Pancreas (tissue), 10 donors: Measurements from ENCODE around the gene ITPK1. TPM values are rescaled to one million over a fixed set of nuclear protein-coding genes. Genes with fewer than 3 reads are reported as not detected.

Experiments
- ATAC-seq, 4 donors: fragments of 200-7000 bp; cut with Tn5 transposase; one replicate each; pipeline versions ENCODE4 v1.8.0 to v1.9.1; 2020; ENCODE audit warnings: mild to moderate bottlenecking in 4 of 4, moderate library complexity in 4 of 4
- DNase-seq, 6 donors: peaks; one replicate each; pipeline ENCODE4 v3.0.0-alpha.2; 2020
- FAIRE-seq: peaks from 2 replicates; lab custom pipeline; 2012; peaks lifted over from hg19 to GRCh38; lab: Jason Lieb, UNC
- H3K27ac ChIP-seq, 4 donors: fragments of 200-600 bp; sonication (generic); 1 replicate in 3 of 4; 2 replicates in 1 of 4; pipeline versions ENCODE4 v1.5.0 to v1.8.0; 2020
- H3K27me3 ChIP-seq, 4 donors: fragments of 200-600 bp; one replicate each; pipeline ENCODE4 v1.8.0; 2021
- H3K36me3 ChIP-seq, 3 donors: fragments of 200-600 bp; sonication (generic) in 1 of 3; one replicate each; pipeline versions ENCODE4 v1.5.0 to v1.8.0; 2020 to 2021
- H3K4me1 ChIP-seq, 3 donors: fragments of 200-600 bp; one replicate each; pipeline ENCODE4 v1.8.0; 2021
- H3K4me3 ChIP-seq, 4 donors: fragments of 200-600 bp; sonication (generic) in 2 of 4; one replicate each; pipeline versions ENCODE4 v1.5.0 to v1.8.0; 2020 to 2021
- H3K9me3 ChIP-seq, 4 donors: fragments of 200-600 bp; one replicate each; pipeline ENCODE4 v1.8.0; 2021
- CTCF ChIP-seq, 4 donors: fragments of 200-600 bp; sonication (generic) in 3 of 4; IDR thresholded peaks; one replicate each; pipeline versions ENCODE4 v1.5.0 to v1.8.0; 2021; ENCODE audit warnings: antibody characterized with exemption in 4 of 4
- WGBS, 2 donors: extraction: QIAGEN DNeasy Blood & Tissue Kit; methylation state at CpG; one replicate each; pipeline ENCODE4 v1.1.7; 2013; 5-methylcytosine and 5-hydroxymethylcytosine counted together
- intact Hi-C, 3 donors: fragments of 100-400 bp; cut with DNase I; formaldehyde crosslinking; loops; one replicate each; pipeline versions ENCODE4 v1.11.1 to v1.14.2; 2022
- polyA plus RNA-seq, 2 donors: library from polyadenylated mRNA; stranded (reverse); fragments of 200-250 nt; gene quantifications; one replicate each; pipeline ENCODE4 v1.2.3, GENCODE V29; 2013
- total RNA-seq, 6 donors: library from RNA; stranded (reverse); fragmentation: NEBNext Ultra II Directional in 4 of 6; extraction: Animal tissue kit (Norgen Biotek cat#: 25700) in 4 of 6; gene quantifications; one replicate each; pipeline versions ENCODE4 v1.2.1 to v1.2.4, GENCODE V29; 2021 to 2023
- donor health status: healthy with polysubstance abuse.
- donor health status: DM: no; HTN: no; CAD: no; lungs with moderate emphysema.
- donor health status: DM: no; HTN: no; CAD: no.
- donor health status: control.
- donor health status: control.
- donor health status: Bipolar disorder and iron deficiency.
- donor health status: DM: yes; HTN: yes; CAD: no.
- donor health status: DM: no; HTN: no; CAD: no.
- donor health status: DM: no; HTN: no; CAD: no.
- donor health status: DM: yes; HTN: yes; CAD: no.

The ITPK1 gene
- total and polyA plus RNA-seq, 8 donors = 23.2 to 38.3 (median 33.0) TPM

GRCh38 chr14:93011650-93012325 is 103.9 kb downstream of the ITPK1 start:
- WGBS, 2 donors = 88 to 91% methylated on average over 22 of the region's 22 CpGs
- H3K4me3 ChIP-seq = no peak overlapping the region
- H3K27me3 ChIP-seq = no peaks in the 10 kb centered on the region
- H3K36me3 ChIP-seq = no peaks in the 10 kb centered on the region
- H3K9me3 ChIP-seq = no peaks in the 10 kb centered on the region
- peaks cover 0 to 5% (median under 1%) of the 10 kb centered on the region in 3 donors for H3K4me1 ChIP-seq
- FAIRE-seq (no peak), DNase-seq (no peak), ATAC-seq (peak in 2 of 4 donors; percentile 22 to 37)
- TF ChIP-seq CTCF (IDR thresholded peaks at IDR 0.05) = no peak
- H3K27ac ChIP-seq = no peak overlapping the region
- intact Hi-C loops = no loop called here

GRCh38 chr14:93011141-93011529 is 104.6 kb downstream of the ITPK1 start:
- Histone ChIP-seq H3K36me3 (no peaks in the 10 kb centered on the region), H3K9me3 (no peaks in the 10 kb centered on the region), H3K27ac (no peak overlapping the region), H3K4me1 (peaks cover 0 to 4% (median 1%) of the 10 kb centered on the region in 3 donors), H3K4me3 (no peak overlapping the region), H3K27me3 (no peaks in the 10 kb centered on the region)
- WGBS, 2 donors = 89 to 90% methylated on average over 10 of the region's 10 CpGs
- intact Hi-C loops = no loop called here
- no peak for DNase-seq
- no peak for ATAC-seq
- no peak for TF ChIP-seq CTCF (IDR thresholded peaks at IDR 0.05)
- no peak for FAIRE-seq

GRCh38 chr14:93010522-93011140 is 105.1 kb downstream of the ITPK1 start:
- ATAC-seq (peak in 3 of 4 donors; percentile 6 to 53 (median 51)), DNase-seq (no peak), FAIRE-seq (no peak)
- H3K36me3 ChIP-seq = no peaks in the 10 kb centered on the region
- 75 to 80% methylated on average over 13 of the region's 13 CpGs for WGBS, 2 donors
- H3K4me3 ChIP-seq = no peak overlapping the region
- peaks cover 0 to 6% (median 6%) of the 10 kb centered on the region in 3 donors for H3K4me1 ChIP-seq
- no peaks in the 10 kb centered on the region for H3K9me3 ChIP-seq
- no peak overlapping the region for H3K27ac ChIP-seq
- no peaks in the 10 kb centered on the region for H3K27me3 ChIP-seq
- no peak for TF ChIP-seq CTCF (IDR thresholded peaks at IDR 0.05)
- intact Hi-C loops = no loop called here

DNA sequence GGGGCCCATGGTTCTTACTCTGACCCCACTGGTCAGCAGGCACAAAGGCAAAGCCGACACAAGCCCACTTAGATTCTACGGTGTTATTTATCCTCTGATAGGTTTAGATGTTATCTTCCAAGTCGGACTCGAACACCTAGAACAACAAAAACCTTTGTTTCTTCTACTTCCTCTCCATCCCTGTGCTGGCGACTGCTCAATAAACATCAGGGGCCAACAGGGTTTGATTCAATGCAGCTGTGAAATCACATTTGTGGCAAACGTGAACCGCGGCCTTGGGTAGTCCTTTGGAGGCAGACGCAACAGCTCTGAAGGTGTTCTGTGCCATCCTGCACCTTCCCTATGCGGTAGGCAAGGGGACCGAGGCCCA is 105.6 kb downstream of the ITPK1 start:
- no peaks in the 10 kb centered on the region for H3K27me3 ChIP-seq
- peaks cover 0 to 12% (median 10%) of the 10 kb centered on the region in 3 donors for H3K4me1 ChIP-seq
- FAIRE-seq = no peak
- H3K27ac ChIP-seq = no peak overlapping the region
- H3K36me3 ChIP-seq = no peaks in the 10 kb centered on the region
- WGBS, 2 donors = 66 to 71% methylated on average over 11 of the region's 11 CpGs
- no peak for DNase-seq
- TF ChIP-seq CTCF (IDR thresholded peaks at IDR 0.05) = no peak
- no peak overlapping the region for H3K4me3 ChIP-seq
- no peak for ATAC-seq
- intact Hi-C loops = no loop called here
- H3K9me3 ChIP-seq = no peaks in the 10 kb centered on the region
